Kidney (tissue), 14 donors: ENCODE measurements around the gene HOXA10. TPM values are rescaled to one million over a fixed set of nuclear protein-coding genes. Genes with fewer than 3 reads are reported as not detected.

ENCODE experiments used
- DNase-seq, 5 donors: peaks; one replicate each; pipeline ENCODE4 v3.0.0-alpha.2; 2013 to 2020
- FAIRE-seq: peaks from 2 replicates; lab custom pipeline; 2012; peaks lifted over from hg19 to GRCh38; lab: Jason Lieb, UNC
- H3K27ac ChIP-seq, 2 donors: one replicate each; pipeline ENCODE4 v1.7.0; 2013; ENCODE audit warnings: low read depth in 2 of 2, low read length in 2 of 2, inconsistent platforms in 1 of 2
- H3K27me3 ChIP-seq: one replicate; pipeline ENCODE4 v1.7.1; 2013; ENCODE audit warnings: low read length, inconsistent platforms; ENCODE audit not compliant: control insufficient read depth, insufficient read depth
- H3K36me3 ChIP-seq, 3 donors: one replicate each; pipeline versions ENCODE4 v1.7.0 to v1.7.1; 2013; ENCODE audit warnings: low read length in 3 of 3, control low read depth in 1 of 3, inconsistent platforms in 1 of 3; ENCODE audit not compliant: insufficient read depth in 3 of 3, control insufficient read depth in 2 of 3
- H3K4me1 ChIP-seq, 3 donors: one replicate each; pipeline versions ENCODE4 v1.7.0 to v1.7.1; 2013; ENCODE audit warnings: low read length in 3 of 3, inconsistent platforms in 1 of 3, low read depth in 1 of 3; ENCODE audit not compliant: control insufficient read depth in 2 of 3, insufficient read depth in 2 of 3
- H3K4me3 ChIP-seq, 3 donors: one replicate each; pipeline versions ENCODE4 v1.7.0 to v1.8.1; 2013; ENCODE audit warnings: low read length in 3 of 3, control low read depth in 1 of 3, inconsistent platforms in 1 of 3
- H3K9ac ChIP-seq, 3 donors: one replicate each; pipeline versions ENCODE4 v1.7.0 to v1.7.1; 2013; ENCODE audit warnings: low read length in 3 of 3, control low read depth in 1 of 3, inconsistent platforms in 1 of 3
- H3K9me3 ChIP-seq, 3 donors: one replicate each; pipeline versions ENCODE4 v1.7.0 to v1.7.1; 2013; ENCODE audit warnings: low read length in 3 of 3, control low read depth in 1 of 3, inconsistent platforms in 1 of 3; ENCODE audit not compliant: control insufficient read depth in 2 of 3, insufficient read depth in 1 of 3
- CTCF ChIP-seq: IDR thresholded peaks from 3 replicates; pipeline ENCODE4 v1.5.1; 2012; ENCODE audit warnings: mild to moderate bottlenecking, moderate library complexity, borderline replicate concordance; ENCODE audit not compliant: insufficient read depth; ENCODE audit errors: extremely low read depth
- intact Hi-C: fragments of 100-400 bp; cut with DNase I; formaldehyde crosslinking; loops from one replicate; pipeline ENCODE4 v1.11.1; 2022
- polyA plus RNA-seq: library from polyadenylated mRNA; stranded (reverse); fragments of 350-450 nt; fragmentation: Illumina TruSeq; extraction: RNeasy Lipid Tissue Mini Kit (QIAGEN cat#74804); gene quantifications from one replicate; pipeline ENCODE4 v1.2.3, GENCODE V29; 2014; ENCODE audit warnings: low read depth, low replicate concordance; ENCODE audit not compliant: insufficient read depth
- total RNA-seq: library from RNA; stranded (reverse); fragmentation: NEBNext Ultra II Directional; extraction: Animal tissue kit (Norgen Biotek cat#: 25700); gene quantifications from one replicate; pipeline ENCODE4 v1.2.1, GENCODE V29; 2021
- donor health status: control.
- donor health status: control.
- donor health status: control.
- donor health status: control.
- donor health status: control.
- donor health status: DM: yes; HTN: yes; CAD: no.
- donor health status: Normal renal cell carcinoma (clear cell type).

HOXA10 gene
- total and polyA plus RNA-seq, 2 donors from 2014 or later = 16.3 to 17.9 TPM

GRCh38 chr7:27220440-27220955 lies 46.4 kb upstream of the HOXA10 start:
- DNase-seq (no peak), FAIRE-seq (no peak)
- H3K4me3 ChIP-seq = no peak overlapping the region
- no peak overlapping the region for H3K27ac ChIP-seq
- no peaks in the 10 kb centered on the region for H3K9me3 ChIP-seq
- H3K27me3 ChIP-seq = peaks cover 72% of the 10 kb centered on the region
- intact Hi-C loops = no loop called here
- H3K9ac ChIP-seq = no peak overlapping the region
- H3K4me1 ChIP-seq = no peaks in the 10 kb centered on the region
- TF ChIP-seq CTCF = no peak
- H3K36me3 ChIP-seq = no peaks in the 10 kb centered on the region

GRCh38 chr7:27219821-27220220 lies 45.7 kb upstream of the HOXA10 start:
- no peaks in the 10 kb centered on the region for H3K9me3 ChIP-seq
- DNase-seq (no peak), FAIRE-seq (no peak)
- no peak overlapping the region for H3K4me3 ChIP-seq
- H3K9ac ChIP-seq = no peak overlapping the region
- no peak for TF ChIP-seq CTCF
- no peak overlapping the region for H3K27ac ChIP-seq
- peaks cover 71% of the 10 kb centered on the region for H3K27me3 ChIP-seq
- H3K4me1 ChIP-seq = no peaks in the 10 kb centered on the region
- intact Hi-C loops = no loop called here
- H3K36me3 ChIP-seq = no peaks in the 10 kb centered on the region

- H3K4me1 ChIP-seq = no peaks in the 10 kb centered on the region
- no peak for TF ChIP-seq CTCF
- intact Hi-C loops = no loop called here
- no peak for FAIRE-seq
- no peak overlapping the region for H3K9ac ChIP-seq
- H3K27me3 ChIP-seq = peaks cover 67% of the 10 kb centered on the region
- no peak overlapping the region for H3K27ac ChIP-seq
- H3K36me3 ChIP-seq = no peaks in the 10 kb centered on the region
- H3K4me3 ChIP-seq = no peak overlapping the region
- no peak for DNase-seq
- no peaks in the 10 kb centered on the region for H3K9me3 ChIP-seq
Observed at GRCh38 chr7:27217951-27218350, 43.8 kb upstream of the HOXA10 start.

GRCh38 chr7:27215356-27215755 lies 41.2 kb upstream of the HOXA10 start:
- H3K4me1 ChIP-seq = peaks cover 0 to 6% (median 0%) of the 10 kb centered on the region in 3 donors
- H3K9ac ChIP-seq = no peak overlapping the region
- H3K9me3 ChIP-seq = no peaks in the 10 kb centered on the region
- H3K27ac ChIP-seq = no peak overlapping the region
- FAIRE-seq (no peak), DNase-seq (no peak)
- no peak for TF ChIP-seq CTCF
- H3K27me3 ChIP-seq = peaks cover 66% of the 10 kb centered on the region
- H3K36me3 ChIP-seq = no peaks in the 10 kb centered on the region
- H3K4me3 ChIP-seq = no peak overlapping the region
- intact Hi-C loops = no loop called here
